ENCODE data around the gene SCN2B. TPM values are rescaled to one million over a fixed set of nuclear protein-coding genes. Genes with fewer than 3 reads are reported as not detected.

SCN2B gene
- total and polyA plus RNA-seq, 2 of the 4 experiments (the other 2 are of a cell fraction): under 0.01 to 0.05 TPM

GRCh38 chr11:118207079-118207478, 30.6 kb upstream of the SCN2B start:
- WGBS, 2 experiments (ENCODE audit: extremely low coverage in 2 of 2, insufficient read length in 1 of 2): no CpG with 5 or more reads among the region's 2 CpGs
- peaks cover 18% of the 10 kb centered on the region for H3K27me3 ChIP-seq (ENCODE audit: control insufficient read depth, insufficient read depth, low read length)

More at GRCh38 chr11:118207079-118207478, 30.6 kb upstream of the SCN2B start:
- H4K20me1 ChIP-seq (ENCODE audit: insufficient read depth, low read length): no peaks in the 10 kb centered on the region
- H2AK5ac ChIP-seq (ENCODE audit: low read depth, low read length): no peak overlapping the region
- H2BK20ac ChIP-seq (ENCODE audit: low read depth, low read length): no peak overlapping the region
- no peak overlapping the region for H3K9ac ChIP-seq (ENCODE audit: low read depth, low read length)
- no peak overlapping the region for H2BK120ac ChIP-seq (ENCODE audit: low read depth, low read length)
- H3K27ac ChIP-seq (ENCODE audit: insufficient read depth, low read length): no peak overlapping the region
- H2AFZ ChIP-seq (replicated peaks; ENCODE audit: low read length, poor library complexity): no peak overlapping the region
- H4K5ac ChIP-seq (ENCODE audit: low read depth, low read length): no peak overlapping the region
- no peak overlapping the region for H3K23ac ChIP-seq (ENCODE audit: low read depth, low read length)
- no peak overlapping the region for H3K4me2 ChIP-seq (ENCODE audit: low read depth, low read length)
- CTCF ChIA-PET: no interaction called here
- H2BK15ac ChIP-seq (ENCODE audit: low read depth, low read length): no peak overlapping the region
- intact Hi-C loops (cut with micrococcal nuclease) (no loop called here), dilution Hi-C loops (cut with HindIII; ENCODE audit: low sequenced_read_pairs, unreplicated experiment) (no loop called here), in situ Hi-C loops (cut with MboI; ENCODE audit: low sequenced_read_pairs) (no loop called here)
- no peaks in the 10 kb centered on the region for H3K4me1 ChIP-seq (ENCODE audit: control insufficient read depth, insufficient read depth, low read length)
- no peak overlapping the region for H3K14ac ChIP-seq (replicated peaks; ENCODE audit: low read depth, low read length)
- H3K18ac ChIP-seq (ENCODE audit: low read depth, low read length): no peak overlapping the region
- no peak overlapping the region for H3K4ac ChIP-seq (ENCODE audit: low read depth, low read length)
- H2AK9ac ChIP-seq (replicated peaks; ENCODE audit: low read depth, low read length, poor library complexity): no peak overlapping the region
- no peak overlapping the region for H3K4me3 ChIP-seq (ENCODE audit: insufficient read depth, low read depth, low read length)
- no peak overlapping the region for H2BK5ac ChIP-seq (ENCODE audit: low read depth, low read length, poor library complexity, severe bottlenecking)
- H3K79me1 ChIP-seq (ENCODE audit: low read depth in 1 of 2, low read length in 2 of 2): no peaks in the 10 kb centered on the region
- no peak for ATAC-seq (ENCODE audit: low read depth)
- BruUV-seq (replicated peaks): no TSS peak
- no peak for DNase-seq
- H3K9me3 ChIP-seq (ENCODE audit: control insufficient read depth, insufficient read depth, low read length): no peaks in the 10 kb centered on the region
- no peak overlapping the region for H4K91ac ChIP-seq (ENCODE audit: insufficient read depth, low read depth, low read length)
- no peak for TF ChIP-seq NFE2L2 (IDR thresholded peaks at IDR 0.05; ENCODE audit: low read depth, low read length)
- TF ChIP-seq RFX5 (IDR thresholded peaks at IDR 0.05; ENCODE audit: low read depth, low read length): no peak
- no peak for TF ChIP-seq MAZ (IDR thresholded peaks at IDR 0.05; ENCODE audit: borderline replicate concordance, low read depth, low read length)
- no peak for TF ChIP-seq CEBPB (IDR thresholded peaks at IDR 0.05; ENCODE audit: low read depth, low read length)
- TF ChIP-seq CTCF (conservative IDR thresholded peaks at IDR 0.05; ENCODE audit: low read depth, low read length): no peak
- TF ChIP-seq FOS (IDR thresholded peaks at IDR 0.05; ENCODE audit: low read depth, low read length): no peak
- no peak for TF ChIP-seq RCOR1 (IDR thresholded peaks at IDR 0.05; ENCODE audit: insufficient replicate concordance, low read length)
- no peaks in the 10 kb centered on the region for H3K9me1 ChIP-seq (ENCODE audit: insufficient read depth, low read length)
- H3K36me3 ChIP-seq (ENCODE audit: control insufficient read depth, insufficient read depth, low read length): no peaks in the 10 kb centered on the region
- H4K8ac ChIP-seq (ENCODE audit: low read depth in 2 of 2, low read length in 2 of 2): no peak overlapping the region
- no peak overlapping the region for H3K56ac ChIP-seq (ENCODE audit: extremely low read depth, insufficient read depth, low read length)
- POLR2A ChIA-PET (ENCODE audit: unreplicated experiment): no interaction called here

Measured in IMR-90 (cell line).